Ramos (cell line): Measurements from ENCODE around the gene PDLIM1.

Experiments
- in situ Hi-C: fragments of 300-500 bp; cut with MboI; formaldehyde crosslinking; loops from one replicate; pipeline ENCODE4 v1.14.3; 2022; ENCODE audit warnings: low sequenced_read_pairs; ENCODE audit not compliant: unreplicated experiment

PDLIM1 gene, protein sequence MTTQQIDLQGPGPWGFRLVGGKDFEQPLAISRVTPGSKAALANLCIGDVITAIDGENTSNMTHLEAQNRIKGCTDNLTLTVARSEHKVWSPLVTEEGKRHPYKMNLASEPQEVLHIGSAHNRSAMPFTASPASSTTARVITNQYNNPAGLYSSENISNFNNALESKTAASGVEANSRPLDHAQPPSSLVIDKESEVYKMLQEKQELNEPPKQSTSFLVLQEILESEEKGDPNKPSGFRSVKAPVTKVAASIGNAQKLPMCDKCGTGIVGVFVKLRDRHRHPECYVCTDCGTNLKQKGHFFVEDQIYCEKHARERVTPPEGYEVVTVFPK

DNA sequence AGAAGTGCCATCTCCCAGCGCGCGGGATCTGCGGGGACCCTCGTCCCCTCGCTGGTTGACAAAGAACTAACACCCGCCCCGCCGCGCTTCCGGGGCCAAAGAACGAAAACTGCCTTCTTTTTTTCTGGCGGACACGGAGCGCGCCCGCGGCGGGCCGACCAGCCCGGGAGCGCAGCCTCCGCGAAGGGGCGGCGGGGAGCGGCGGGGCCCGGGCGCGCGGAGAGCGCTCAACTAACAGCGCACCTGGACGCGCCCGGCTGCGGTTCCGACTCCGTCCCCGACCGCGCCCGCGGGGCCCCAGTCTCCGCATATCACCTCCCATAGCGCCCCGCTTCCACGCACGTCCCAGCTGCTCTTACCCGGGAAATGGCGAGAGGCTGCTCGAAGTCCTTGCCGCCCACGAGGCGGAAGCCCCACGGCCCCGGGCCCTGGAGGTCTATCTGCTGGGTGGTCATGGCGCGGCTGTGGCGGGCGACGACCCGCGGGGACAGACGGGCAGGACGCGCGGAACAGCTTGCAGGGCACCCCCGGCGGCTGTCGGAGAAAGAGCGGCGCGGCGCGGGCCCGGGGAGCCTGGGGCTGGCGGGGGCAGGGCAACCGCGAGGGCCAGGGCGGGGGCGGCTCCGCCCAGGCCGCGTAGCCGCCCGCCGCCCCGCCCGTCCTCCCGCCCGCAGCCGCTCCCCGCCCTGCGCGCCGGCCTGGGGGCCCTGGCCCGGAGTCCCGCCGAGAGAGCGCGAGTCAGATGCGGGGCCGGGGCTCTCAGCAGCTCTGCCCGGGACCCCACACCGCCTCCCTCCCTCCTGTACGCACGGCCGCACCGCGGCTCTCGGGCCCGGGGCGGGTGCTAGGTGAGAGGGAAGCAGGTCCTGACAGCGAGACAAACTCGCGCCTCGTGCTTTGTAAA is at the start of gene PDLIM1:
TSS of gene PDLIM1 (minus strand) at position 543 of the 904 bp plus-strand sequence. CDS start at position 455, 88 bp downstream.
- in situ Hi-C loops = no loop called here

DNA sequence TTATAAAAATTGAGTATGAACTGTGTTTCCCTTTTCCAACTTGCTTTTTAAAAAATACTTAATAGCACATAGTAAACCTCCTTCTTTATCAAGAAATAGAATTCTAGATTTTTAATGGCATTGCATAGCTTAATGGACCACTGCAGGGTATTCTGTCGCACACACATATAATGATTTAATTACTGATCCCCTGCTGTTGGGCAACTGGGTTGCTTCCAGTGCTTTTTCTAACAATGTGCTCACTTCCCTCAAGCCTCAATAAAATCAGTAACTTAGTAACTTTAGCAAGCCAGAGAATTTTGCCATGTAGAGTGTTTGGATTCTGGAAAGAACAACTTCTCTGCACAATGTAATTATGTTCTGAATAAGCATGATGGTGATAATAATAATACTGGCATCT is 49.1 kb upstream of the PDLIM1 start:
- in situ Hi-C loops = no loop called here

DNA sequence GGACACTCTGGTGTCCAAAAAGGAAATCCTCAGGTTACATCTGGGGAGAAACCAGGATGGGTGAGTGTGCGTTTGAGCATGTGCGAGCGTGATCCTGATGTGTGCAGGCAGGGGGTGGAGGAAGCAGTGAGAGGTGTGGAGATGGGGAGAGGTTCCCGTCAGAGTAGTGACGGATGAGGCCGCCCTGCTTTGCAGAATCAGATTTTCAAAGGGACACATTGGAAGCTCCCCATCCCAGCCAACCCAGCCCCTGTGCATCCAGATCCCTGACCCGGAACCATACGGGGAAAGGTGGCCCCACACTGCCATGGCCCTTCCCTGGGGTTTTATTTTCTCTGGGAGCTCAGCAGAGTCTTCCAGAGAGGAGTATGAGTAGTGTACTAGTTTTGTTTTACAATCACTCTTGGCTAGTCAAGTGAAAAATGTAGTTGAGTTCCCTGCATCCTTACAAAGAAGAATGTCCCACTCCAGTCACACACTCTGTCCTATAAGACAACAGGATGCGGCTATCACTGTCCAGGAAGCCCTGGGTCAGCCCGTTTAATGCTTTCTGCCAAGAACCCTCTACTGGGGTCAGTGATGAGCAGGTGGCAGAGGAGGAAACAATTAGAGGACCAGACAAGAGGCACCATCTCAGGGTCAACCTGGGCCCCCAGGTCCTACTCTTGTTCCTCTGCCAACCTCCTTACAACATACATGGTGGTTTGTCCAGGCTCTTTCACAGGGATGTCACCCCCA is 46.8 kb upstream of the PDLIM1 start:
- in situ Hi-C loops = no loop called here

DNA sequence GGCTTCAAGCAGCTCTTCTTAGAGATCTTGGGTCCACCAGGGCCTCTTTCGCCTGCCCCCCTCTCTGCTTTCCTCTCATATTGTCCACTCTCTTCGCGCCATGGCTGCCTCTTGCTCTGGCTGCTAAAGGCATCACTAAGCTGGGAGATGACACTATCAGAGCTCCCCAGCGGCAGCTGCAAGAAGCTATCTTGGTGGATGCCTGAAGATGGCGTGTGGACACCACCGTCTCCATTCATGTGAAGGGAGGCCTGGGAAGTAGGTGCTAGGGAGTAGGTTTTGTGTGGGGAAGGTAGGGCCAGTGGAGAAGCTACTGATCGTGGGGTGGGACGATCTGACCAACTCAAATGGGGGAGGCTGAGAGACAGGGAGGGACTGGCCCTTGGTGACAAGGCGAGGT is 45.9 kb upstream of the PDLIM1 start:
- in situ Hi-C loops = no loop called here

DNA sequence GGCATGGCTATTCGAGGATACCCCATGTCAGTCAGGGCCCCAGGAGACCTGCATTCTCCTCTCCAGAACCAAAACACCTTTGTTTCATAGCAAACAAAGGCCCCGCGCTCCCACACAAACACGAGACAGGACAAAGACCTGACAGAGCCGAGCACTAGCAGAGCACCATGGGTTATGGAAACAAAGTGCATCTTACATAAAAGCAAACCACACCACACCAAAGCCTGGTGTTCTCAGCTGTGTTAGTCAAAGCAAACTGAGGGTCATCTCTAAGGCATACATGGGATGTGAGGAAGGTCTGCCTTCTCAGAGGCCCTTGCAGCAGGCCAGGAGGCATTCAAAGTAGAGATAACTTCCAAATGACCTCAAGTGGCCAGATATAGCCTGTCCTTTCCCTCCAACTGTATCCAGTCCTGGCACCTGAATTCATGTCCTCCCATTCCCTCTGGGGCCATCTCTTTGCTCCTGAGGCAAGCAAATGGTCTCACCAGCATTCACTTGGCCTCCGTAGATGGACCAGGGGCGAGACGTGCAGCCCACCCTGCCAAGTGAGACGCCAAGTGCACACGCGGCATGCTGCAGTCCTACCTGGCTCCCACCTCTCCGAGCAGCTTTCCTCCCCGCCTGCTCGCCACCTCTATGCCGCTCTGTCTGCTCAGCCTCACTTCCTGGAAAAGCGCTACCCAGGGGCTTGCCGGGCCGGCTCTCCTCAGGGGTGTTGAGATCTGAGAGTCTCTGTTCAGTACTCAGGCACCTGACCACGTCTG is 45.3 kb upstream of the PDLIM1 start:
- in situ Hi-C loops = no loop called here

DNA sequence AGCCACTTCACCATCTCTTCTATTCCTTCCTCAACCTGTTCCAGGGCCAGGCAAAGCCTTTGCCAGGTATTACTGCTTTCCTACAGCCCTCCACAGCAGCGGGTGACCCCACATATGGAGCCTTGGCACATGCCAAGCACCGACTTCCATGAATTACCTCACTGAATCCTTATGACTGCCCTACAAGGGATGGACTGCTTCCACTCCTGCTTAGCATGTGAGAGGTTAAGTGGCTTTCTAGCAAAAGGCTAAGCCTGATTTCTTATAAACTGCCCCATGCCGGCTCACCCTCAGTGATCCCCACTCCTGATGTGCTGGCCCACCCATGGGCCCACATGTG is 44.0 kb upstream of the PDLIM1 start:
- in situ Hi-C loops = no loop called here

DNA sequence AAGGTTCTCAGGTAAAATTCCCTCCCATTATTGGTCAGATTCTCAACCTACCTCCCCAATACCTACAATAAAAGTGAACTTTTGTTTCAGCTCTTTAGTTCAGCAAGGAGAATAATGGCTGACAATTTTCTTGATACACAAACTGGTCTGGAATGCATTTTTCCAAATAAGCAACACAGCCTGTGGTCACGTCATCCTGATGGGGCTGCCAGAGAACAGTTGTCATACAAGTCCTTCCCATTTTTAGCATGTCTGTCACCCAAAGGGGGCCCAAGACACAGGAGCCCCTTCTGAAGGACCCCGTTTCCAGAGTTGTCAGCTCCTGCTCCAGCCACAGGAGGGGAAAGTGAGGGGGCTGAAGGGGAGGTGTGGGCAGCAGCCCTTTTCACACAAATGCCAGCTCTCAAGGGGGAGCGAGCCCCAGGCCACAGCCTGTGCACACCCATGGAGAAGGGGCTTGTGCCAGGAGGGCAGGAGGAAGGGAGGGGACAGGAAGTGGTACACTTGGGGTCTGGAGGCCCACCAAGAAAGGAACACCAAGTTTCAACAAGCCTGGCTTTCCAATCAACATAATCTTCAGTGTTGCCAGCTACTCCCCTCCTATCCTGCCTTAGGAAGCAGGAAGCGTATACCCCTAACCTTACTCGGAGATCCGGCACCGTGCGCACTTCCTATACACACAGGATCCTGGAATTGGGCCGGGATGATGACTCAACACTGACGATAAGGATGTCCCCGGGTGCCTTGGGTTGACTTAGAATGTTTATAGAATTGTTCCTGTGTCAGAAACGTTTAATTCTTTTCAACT is 43.4 kb upstream of the PDLIM1 start:
- in situ Hi-C loops = no loop called here

DNA sequence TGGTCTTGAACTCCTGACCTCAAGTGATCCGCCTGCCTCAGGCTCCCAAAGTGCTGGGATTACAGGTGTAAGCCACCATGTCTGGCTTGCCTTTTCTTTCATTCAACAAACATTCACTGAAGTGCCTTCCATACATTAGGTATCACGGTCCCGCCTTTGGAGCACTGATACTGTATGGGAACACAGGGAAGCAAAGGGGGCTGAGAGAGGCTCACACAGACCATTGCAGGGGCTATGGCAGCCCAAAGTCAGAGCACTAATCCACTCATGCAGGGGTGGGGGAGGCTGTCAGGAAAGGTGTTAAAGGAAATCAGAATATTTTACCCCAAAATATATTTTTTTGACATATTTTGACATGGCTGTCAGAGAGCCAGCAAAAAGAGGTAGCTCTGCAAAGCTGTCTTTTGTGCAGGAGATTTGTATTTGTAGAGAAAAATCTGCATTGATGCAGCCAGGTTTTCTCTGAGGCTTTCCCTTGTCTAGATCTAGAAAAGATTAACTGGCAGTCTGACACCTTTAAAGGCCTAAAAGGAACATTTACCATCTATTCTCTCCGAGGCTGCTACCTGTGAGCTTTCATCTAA is 42.0 kb upstream of the PDLIM1 start:
- in situ Hi-C loops = no loop called here

DNA sequence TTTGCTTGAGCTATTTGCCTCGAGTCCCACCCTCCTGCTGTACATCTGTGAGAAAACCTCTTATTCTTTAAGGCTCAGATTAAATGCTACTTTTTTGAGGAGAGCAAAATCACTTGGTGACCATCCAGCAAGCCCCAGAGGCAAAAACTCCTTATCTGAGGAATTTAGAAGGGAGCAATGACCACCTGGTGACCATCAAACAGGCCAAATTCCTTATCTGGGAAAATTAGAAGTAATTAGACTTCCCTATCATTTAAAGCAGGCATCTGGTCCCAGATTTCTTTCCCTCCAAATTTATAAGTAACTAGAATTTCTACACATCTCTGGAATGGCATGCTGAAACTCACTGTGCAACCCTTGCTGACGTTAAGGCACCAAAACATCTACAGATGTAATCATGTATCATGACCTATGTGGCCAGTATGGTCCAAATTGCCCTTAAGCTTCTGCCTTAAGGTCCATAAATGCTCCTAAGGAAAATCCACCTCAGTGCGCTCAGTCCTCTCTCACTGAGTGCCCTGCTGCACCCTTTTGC is 40.9 kb upstream of the PDLIM1 start:
- in situ Hi-C loops = no loop called here

DNA sequence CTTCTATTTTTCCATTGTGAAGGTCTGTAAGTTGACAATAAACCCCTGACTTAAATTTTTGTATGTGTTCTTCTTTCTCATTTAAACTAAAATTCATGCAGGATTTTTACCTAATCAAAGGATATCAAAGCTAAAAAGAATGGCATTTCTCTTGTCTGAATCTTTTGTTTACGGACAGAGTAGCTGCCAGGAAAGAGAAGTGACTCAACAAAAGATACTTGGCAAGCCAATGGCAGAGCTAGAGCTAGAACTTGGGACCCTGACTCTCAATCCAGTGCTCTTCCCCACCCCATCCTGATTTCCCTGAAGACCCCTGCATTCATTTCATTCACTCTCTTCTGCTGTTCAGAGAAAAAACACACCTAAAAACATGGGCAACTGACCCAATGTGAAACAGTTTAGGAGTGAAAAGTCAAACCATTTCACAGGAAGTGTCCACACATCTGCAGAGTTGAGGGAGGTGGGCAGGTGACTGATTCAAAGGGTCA is 40.2 kb upstream of the PDLIM1 start:
- in situ Hi-C loops = no loop called here

DNA sequence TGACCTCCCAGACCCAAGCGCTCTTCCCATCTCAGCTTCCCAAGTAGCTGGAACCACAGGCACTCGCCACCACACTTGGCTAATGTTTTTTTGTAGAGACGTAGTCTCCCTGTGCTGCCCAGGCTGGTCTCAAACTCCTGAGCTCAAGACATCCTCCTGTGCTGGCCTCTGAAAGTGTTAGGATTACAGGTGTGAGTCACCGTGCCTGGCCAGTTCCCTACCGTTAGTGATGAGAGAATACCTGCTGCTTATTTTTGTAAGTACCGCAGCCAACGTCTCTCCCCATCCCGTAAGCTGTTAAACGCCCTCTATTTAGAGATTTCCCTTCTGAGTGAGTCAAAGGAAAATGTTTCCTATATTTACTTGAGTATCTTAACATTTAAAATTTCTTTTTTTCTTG is 38.5 kb upstream of the PDLIM1 start:
- in situ Hi-C loops = no loop called here

DNA sequence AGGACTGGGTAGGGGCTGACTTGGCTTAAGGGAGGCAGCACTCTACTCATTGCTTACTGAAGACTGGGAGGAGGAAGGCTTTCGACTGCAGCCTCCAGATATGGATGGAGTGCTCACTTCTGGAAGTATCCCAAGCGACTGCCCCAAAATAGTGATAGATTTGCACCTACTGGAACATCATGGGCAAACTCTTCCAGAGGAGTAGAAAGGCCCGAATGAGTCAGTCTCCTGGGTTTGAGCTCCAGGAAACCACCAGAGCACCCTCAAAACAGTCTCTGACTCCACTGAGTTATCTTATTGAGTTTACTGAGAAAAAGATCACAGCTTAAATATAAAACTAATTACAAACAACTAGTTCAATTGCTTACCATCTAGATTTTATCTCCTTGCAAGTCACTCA is 37.2 kb upstream of the PDLIM1 start:
- in situ Hi-C loops = no loop called here

DNA sequence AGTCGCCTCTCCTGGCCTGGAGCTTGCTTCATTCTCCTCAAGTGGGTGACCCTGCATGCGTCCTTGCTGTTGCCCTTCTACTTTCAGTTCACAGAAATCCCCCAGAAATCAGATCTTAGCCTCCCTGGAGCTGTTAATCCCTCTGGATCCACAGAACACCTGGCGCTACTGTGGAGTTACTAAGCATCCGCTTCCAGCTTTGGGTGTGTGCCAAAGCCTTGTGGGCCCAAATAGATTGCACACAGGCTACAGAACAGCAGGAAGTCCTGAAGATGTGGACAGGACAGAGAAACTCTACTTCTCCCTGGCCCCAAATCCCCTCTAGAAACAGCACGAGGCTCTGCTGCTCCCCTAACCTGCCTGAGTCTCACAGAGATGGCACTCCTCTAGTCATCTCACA is 36.6 kb upstream of the PDLIM1 start:
- in situ Hi-C loops = no loop called here

DNA sequence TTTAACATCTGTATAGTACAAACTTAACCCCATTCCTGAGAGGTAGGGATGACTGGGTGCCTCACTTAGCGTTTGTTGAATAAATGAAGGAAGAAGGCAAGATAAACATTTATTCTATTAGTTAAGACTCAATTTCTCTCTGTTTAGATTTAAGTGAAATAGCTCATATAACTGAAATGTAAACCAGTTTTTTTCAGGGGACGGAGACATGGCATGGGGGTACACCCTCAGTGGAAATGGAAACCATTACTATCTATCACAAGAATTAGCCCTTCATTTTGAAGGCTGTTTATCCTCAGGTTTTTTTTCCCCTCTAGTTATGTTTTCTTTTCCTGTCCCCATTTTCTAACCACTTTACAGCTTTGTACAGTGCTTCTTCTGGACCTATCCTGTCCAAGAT is 35.6 kb upstream of the PDLIM1 start:
- in situ Hi-C loops = no loop called here

DNA sequence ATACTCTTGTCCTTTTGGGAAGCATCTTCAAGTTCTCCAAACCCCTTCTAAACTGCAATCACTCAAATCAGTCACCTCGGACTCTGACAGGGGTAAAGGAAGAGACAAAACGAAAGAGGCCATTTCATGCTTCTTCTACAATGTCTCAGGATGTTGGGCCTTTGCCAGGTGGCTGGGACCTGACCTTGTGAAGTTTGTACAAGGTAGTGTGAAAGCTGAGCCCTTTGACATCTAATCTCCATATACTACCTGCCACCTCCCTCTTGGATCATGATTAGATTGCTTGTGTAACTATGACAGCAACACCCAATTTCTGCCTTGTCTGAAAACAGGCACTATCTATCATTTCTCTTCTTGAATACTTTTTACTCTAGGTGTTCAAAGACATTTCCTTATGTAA is 35.1 kb upstream of the PDLIM1 start:
- in situ Hi-C loops = no loop called here

DNA sequence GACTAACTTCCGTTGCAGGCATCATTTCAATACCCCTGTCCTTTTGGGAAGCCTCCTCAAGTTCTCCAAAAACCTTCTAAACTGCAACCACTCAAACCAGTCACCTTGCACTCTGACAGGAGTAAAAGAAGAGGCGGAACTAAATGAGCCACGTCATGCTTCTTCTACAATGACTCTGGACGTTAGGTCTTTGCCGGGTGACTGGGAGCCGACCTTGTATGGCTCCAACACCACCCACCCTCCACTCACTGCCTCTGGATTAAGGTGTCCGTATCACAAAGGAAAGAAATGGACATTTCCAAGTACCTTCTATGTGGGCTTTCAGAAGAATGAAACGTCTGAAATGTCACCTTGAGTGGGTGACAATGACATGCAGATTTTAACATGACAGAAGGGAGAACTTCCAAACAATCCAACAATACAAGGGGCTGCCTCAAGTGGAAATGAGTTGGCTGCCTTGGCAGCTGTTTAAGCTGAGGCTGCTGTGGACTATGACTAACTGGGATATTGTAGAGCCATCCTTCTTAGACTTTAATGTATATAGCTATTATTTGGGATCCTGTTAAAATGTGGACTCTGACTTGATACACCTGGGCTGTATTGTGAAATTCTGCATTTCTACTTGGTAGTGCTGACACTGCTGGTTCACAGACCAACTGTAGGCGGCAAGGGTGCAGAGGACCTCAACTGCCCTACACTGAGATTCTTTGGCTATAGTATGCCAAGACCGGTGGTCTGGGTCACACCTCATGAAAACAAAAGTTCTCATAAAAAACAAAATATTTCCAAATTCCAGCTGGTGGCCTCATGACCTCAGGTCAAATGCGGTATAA is 33.8 kb upstream of the PDLIM1 start:
- in situ Hi-C loops = no loop called here

DNA sequence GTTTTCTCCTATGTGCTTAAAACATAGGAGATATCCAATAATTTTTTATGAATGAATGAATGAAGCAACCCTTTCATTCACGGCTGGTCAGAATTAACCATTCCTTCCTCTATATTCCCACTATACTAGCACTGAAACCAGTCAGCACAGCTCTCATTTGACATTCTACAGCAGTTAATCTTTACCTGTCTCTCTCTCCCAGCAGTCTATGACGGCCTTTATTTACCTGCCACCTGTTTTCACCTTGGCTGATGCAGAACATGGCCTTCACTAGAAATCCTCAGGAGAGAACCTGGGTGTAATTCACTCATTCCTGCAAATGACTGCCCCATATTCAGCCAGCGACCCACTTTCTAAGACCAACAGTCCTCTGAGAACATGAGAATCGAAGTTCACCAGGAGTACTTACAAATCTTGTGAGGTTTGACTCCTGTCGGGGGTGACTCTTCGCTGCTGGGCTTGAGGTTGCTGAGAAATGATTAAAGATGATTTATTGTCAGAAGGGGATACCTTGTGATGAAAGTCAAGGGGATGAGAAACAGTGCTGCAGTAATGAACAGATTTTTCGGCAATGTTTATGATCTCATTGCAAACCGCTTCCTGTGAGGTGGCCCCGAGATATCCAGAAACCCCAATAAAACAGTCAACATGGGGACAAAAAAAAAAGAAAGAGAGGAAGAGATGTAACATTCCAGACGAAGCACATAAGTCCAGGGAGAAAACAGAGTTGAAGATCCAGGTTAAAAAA is 30.9 kb upstream of the PDLIM1 start:
- in situ Hi-C loops = no loop called here
